Smooth muscle cell (in vitro differentiated cells): ENCODE measurements around the gene RPS6KA1. TPM values are rescaled to one million over a fixed set of nuclear protein-coding genes. Genes with fewer than 3 reads are reported as not detected.
"Not testable (repeated sequence)": the region's sequence is repeated elsewhere in the genome, so short reads cannot be mapped to it uniquely, and the experiment has no call there.

ENCODE experiments used
- DNase-seq: peaks from one replicate; lab custom pipeline; 2025; ENCODE audit not compliant: unreplicated experiment; lab: John Stamatoyannopoulos, UW
- H2AFZ ChIP-seq: fragments of 200-600 bp; sonication (generic); 2 replicates; pipeline ENCODE4 v1.6.0; 2016; ENCODE audit warnings: antibody characterized with exemption, low read depth, mild to moderate bottlenecking
- H3F3A ChIP-seq: fragments of 200-600 bp; sonication (generic); 2 replicates; pipeline ENCODE4 v1.6.0; 2017; ENCODE audit warnings: antibody characterized with exemption, low read depth
- H3K27ac ChIP-seq: fragments of 200-600 bp; sonication (generic); 2 replicates; pipeline ENCODE4 v1.5.1; 2016; ENCODE audit warnings: low read depth, mild to moderate bottlenecking
- H3K27me3 ChIP-seq: fragments of 200-600 bp; sonication (generic); 2 replicates; pipeline ENCODE4 v1.6.1; 2016; ENCODE audit warnings: low read depth, mild to moderate bottlenecking
- H3K36me3 ChIP-seq: fragments of 200-600 bp; sonication (generic); 2 replicates; pipeline ENCODE4 v1.5.1; 2016; ENCODE audit warnings: low read depth
- H3K4me1 ChIP-seq: fragments of 200-600 bp; sonication (generic); 2 replicates; pipeline ENCODE4 v1.5.1; 2016; ENCODE audit warnings: low read depth
- H3K4me2 ChIP-seq: fragments of 200-600 bp; sonication (generic); 2 replicates; pipeline ENCODE4 v1.6.0; 2016; ENCODE audit warnings: mild to moderate bottlenecking
- H3K4me3 ChIP-seq: fragments of 200-600 bp; sonication (generic); 2 replicates; pipeline ENCODE4 v1.5.1; 2016; ENCODE audit warnings: mild to moderate bottlenecking
- H3K79me2 ChIP-seq: fragments of 200-600 bp; sonication (generic); 2 replicates; pipeline ENCODE4 v1.6.0; 2016; ENCODE audit warnings: low read depth, mild to moderate bottlenecking
- H3K9ac ChIP-seq: fragments of 200-600 bp; sonication (generic); 2 replicates; pipeline ENCODE4 v1.6.0; 2016; ENCODE audit warnings: low read depth
- H3K9me3 ChIP-seq: fragments of 200-600 bp; sonication (generic); replicated peaks from 2 replicates; pipeline ENCODE4 v1.5.1; 2016; ENCODE audit warnings: low read depth
- H4K20me1 ChIP-seq: fragments of 200-600 bp; sonication (generic); 2 replicates; pipeline ENCODE4 v1.6.0; 2016; ENCODE audit warnings: low read depth
- WGBS: methylation state at CpG from one replicate; pipeline ENCODE4 v1.1.7; 2016; ENCODE audit warnings: low lambda C conversion rate; 5-methylcytosine and 5-hydroxymethylcytosine counted together
- polyA plus RNA-seq: library from polyadenylated mRNA; unstranded; fragments of >200 nt; fragmentation: Nextera tagmentation; extraction: Ambion mirVana; gene quantifications from 2 replicates; pipeline ENCODE4 v1.2.1, GENCODE V29; 2016
- total RNA-seq: library from RNA; depleted of rRNA; stranded (reverse); fragments of >200 nt; gene quantifications from 2 replicates; pipeline ENCODE4 v1.2.3, GENCODE V29; 2014
- TF ChIP-seq, protein P1 (sequence below): fragments of 200-600 bp; sonication (generic); IDR thresholded peaks from 2 replicates; pipeline ENCODE4 v1.5.1; 2017; ENCODE audit warnings: borderline replicate concordance, mild to moderate bottlenecking, antibody characterized with exemption; ENCODE audit not compliant: insufficient read depth, poor library complexity, severe bottlenecking

The RPS6KA1 gene
- total and polyA plus RNA-seq, 2 experiments from 2014 or later = 10.1 to 34.6 TPM

DNA sequence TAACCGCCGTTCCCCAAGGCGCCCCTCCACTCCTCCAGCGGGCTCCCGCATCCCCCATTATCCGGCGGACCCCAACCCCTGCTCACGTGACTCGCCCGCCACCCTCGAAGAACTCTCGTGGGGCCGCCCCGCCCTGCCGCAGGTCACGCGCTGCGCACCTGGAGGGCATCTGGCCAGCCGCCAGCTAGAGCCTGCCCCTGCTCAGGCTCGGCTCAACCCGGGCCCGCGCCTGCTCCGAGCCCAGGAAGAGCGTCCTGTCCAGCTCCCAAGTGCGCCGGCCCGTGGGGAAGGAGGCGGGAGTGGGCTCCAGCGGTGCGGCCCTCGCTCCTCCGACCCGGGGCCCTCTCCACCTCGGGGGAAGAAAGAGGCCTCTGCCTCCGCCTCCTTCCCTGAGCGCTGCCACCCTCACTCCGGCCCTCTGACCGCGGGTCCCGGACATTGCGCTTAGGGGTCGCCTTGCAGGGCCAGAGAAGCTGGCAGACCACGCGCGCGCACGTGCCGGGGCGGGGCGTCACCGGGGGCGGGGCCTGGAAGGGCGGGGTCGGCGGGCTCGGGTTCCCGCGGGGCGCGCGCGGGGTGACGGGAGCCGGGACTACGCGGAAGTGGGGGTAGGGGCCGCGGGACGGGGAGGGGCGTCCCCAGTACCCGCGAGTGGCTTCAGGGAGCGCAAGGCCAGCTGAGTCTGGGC lies 28.9 kb upstream of the RPS6KA1 start:
- H3K9me3 ChIP-seq = no peaks in the 10 kb centered on the region
- H3K4me1 ChIP-seq = peaks cover 7% of the 10 kb centered on the region
- under 1% methylated on average over 26 of the region's 74 CpGs for WGBS
- H3K36me3 ChIP-seq = no peaks in the 10 kb centered on the region
- no peaks in the 10 kb centered on the region for H4K20me1 ChIP-seq
- DNase-seq = peak; percentile 73
- H3K27me3 ChIP-seq = no peaks in the 10 kb centered on the region
- H3K9ac ChIP-seq = peak overlapping the region; percentile 10
- H3K27ac ChIP-seq = peak overlapping the region; percentile 36
- H3K4me2 ChIP-seq = peak overlapping the region; percentile 95
- peak overlapping the region; percentile 71 for H3K4me3 ChIP-seq
- no peaks in the 10 kb centered on the region for H3K79me2 ChIP-seq
- peak overlapping the region; percentile 86 for H2AFZ ChIP-seq
- no peaks in the 10 kb centered on the region for H3F3A ChIP-seq
- TF ChIP-seq, protein P1, sequence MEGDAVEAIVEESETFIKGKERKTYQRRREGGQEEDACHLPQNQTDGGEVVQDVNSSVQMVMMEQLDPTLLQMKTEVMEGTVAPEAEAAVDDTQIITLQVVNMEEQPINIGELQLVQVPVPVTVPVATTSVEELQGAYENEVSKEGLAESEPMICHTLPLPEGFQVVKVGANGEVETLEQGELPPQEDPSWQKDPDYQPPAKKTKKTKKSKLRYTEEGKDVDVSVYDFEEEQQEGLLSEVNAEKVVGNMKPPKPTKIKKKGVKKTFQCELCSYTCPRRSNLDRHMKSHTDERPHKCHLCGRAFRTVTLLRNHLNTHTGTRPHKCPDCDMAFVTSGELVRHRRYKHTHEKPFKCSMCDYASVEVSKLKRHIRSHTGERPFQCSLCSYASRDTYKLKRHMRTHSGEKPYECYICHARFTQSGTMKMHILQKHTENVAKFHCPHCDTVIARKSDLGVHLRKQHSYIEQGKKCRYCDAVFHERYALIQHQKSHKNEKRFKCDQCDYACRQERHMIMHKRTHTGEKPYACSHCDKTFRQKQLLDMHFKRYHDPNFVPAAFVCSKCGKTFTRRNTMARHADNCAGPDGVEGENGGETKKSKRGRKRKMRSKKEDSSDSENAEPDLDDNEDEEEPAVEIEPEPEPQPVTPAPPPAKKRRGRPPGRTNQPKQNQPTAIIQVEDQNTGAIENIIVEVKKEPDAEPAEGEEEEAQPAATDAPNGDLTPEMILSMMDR = no peak

DNA sequence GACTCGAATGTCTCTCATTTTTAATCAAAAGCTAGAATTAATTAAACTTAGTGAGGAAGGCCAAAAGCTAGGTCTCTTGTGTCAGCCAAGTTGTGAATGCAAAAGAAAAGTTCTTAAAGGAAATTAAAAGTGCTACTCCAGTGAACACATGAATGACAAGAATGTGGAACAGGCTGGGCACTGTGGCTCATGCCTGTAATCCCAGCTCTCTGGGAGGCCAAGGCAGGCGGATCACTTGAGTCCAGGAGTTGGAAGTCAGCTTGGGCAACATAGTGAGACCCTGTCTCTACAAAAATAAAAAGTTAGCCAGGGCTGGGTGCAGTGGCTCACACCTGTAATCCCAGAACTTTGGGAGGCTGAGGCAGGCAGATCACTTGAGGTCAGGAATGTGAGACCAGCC lies 18.9 kb upstream of the RPS6KA1 start:
- 70% methylated on average over 2 of the region's 2 CpGs for WGBS
- H3K27ac ChIP-seq, H3K4me3 ChIP-seq, H3K9me3 ChIP-seq, H3K4me2 ChIP-seq, H3K79me2 ChIP-seq, H3K9ac ChIP-seq, H4K20me1 ChIP-seq, H3K27me3 ChIP-seq, H2AFZ ChIP-seq, H3K4me1 ChIP-seq, H3K36me3 ChIP-seq, DNase-seq, H3F3A ChIP-seq: not testable (repeated sequence)

DNA sequence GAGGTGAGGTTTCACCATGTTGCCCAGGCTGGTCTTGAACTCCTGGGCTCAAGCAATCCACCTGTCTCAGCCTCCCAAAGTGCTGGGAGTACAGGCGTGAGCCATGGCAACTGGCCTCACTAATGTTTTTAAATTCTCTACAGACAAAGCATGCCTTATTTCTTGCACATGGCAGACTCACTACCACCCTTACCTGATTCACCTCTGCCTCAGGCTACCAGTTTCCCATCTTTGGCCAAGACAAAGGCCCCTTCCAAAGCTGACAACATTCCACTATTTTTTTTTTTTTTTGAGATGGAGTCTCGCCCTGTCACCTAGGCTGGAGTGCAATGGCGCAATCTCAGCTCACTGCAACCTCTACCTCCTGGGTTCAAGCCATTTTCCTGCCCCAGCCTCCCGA lies 13.7 kb upstream of the RPS6KA1 start:
- H3K4me1 ChIP-seq, H3K9ac ChIP-seq, H3K27me3 ChIP-seq, H3K27ac ChIP-seq, H3K36me3 ChIP-seq, DNase-seq, H4K20me1 ChIP-seq, H3K4me2 ChIP-seq, H3K4me3 ChIP-seq, H2AFZ ChIP-seq, H3F3A ChIP-seq, H3K9me3 ChIP-seq, H3K79me2 ChIP-seq: not testable (repeated sequence)
- 91% methylated on average over 4 of the region's 4 CpGs for WGBS

GRCh38 chr1:26516987-26517765 lies 12.4 kb upstream of the RPS6KA1 start:
- H3K36me3 ChIP-seq = no peaks in the 10 kb centered on the region
- H3K4me2 ChIP-seq = no peak overlapping the region
- no peak overlapping the region for H3K4me3 ChIP-seq
- H4K20me1 ChIP-seq = no peaks in the 10 kb centered on the region
- H3K79me2 ChIP-seq = no peaks in the 10 kb centered on the region
- H3K27ac ChIP-seq = no peak overlapping the region
- 96% methylated on average over 4 of the region's 4 CpGs for WGBS
- no peak overlapping the region for H2AFZ ChIP-seq
- no peak overlapping the region for H3K9ac ChIP-seq
- H3K27me3 ChIP-seq = no peaks in the 10 kb centered on the region
- H3K4me1 ChIP-seq = no peaks in the 10 kb centered on the region
- no peaks in the 10 kb centered on the region for H3F3A ChIP-seq
- H3K9me3 ChIP-seq = no peaks in the 10 kb centered on the region
- TF ChIP-seq, protein P1 = no peak
- DNase-seq = no peak
